Measurements from ENCODE around the gene MEIS1.

DNA sequence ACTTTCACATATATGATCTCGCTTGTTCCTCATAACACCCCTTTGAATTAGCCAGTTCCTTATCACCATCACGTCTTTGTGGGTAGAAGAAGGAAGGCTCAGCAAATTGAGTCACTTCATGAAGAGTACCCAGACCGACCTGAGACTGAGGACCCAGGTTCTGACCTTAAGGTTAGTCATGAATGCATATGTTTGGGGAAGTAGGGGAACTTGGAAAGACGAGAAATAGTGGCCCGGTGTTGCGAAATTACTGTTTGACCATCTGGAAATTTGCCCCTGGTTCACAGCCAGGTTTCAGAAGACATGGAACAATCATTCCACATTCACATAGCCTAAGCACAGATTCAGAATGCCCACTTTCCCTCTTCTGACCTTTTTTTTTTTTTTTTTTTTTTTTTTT is 59.8 kb downstream of the MEIS1 start:
- TF ChIP-seq POLR2A (IDR thresholded peaks at IDR 0.05; ENCODE audit: low read depth, low read length) (no peak), JUN (IDR thresholded peaks at IDR 0.05; ENCODE audit: borderline replicate concordance, insufficient read depth, insufficient read length, low read depth) (no peak), EZH2 (IDR thresholded peaks at IDR 0.05; ENCODE audit: borderline replicate concordance, low read depth, low read length, severe bottlenecking) (no peak), POLR2AphosphoS5 (IDR thresholded peaks at IDR 0.05; ENCODE audit: insufficient read depth, low read depth, low read length) (no peak)
- TF ChIP-seq, protein P1, sequence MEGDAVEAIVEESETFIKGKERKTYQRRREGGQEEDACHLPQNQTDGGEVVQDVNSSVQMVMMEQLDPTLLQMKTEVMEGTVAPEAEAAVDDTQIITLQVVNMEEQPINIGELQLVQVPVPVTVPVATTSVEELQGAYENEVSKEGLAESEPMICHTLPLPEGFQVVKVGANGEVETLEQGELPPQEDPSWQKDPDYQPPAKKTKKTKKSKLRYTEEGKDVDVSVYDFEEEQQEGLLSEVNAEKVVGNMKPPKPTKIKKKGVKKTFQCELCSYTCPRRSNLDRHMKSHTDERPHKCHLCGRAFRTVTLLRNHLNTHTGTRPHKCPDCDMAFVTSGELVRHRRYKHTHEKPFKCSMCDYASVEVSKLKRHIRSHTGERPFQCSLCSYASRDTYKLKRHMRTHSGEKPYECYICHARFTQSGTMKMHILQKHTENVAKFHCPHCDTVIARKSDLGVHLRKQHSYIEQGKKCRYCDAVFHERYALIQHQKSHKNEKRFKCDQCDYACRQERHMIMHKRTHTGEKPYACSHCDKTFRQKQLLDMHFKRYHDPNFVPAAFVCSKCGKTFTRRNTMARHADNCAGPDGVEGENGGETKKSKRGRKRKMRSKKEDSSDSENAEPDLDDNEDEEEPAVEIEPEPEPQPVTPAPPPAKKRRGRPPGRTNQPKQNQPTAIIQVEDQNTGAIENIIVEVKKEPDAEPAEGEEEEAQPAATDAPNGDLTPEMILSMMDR (IDR thresholded peaks at IDR 0.05; ENCODE audit: extremely low read depth in 1 of 2, insufficient read depth in 1 of 2, low read depth in 1 of 2, low read length in 2 of 2) = no peak
- TF ChIP-seq, protein P2, sequence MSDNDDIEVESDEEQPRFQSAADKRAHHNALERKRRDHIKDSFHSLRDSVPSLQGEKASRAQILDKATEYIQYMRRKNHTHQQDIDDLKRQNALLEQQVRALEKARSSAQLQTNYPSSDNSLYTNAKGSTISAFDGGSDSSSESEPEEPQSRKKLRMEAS (IDR thresholded peaks at IDR 0.05; ENCODE audit: insufficient read depth, insufficient read length) = no peak

All from endothelial cell of umbilical vein (primary cell).